Ishikawa (cell line): ENCODE results near the gene HIVEP1.

Source experiments
- CEBPB ChIP-seq: IDR thresholded peaks from 2 replicates; pipeline ENCODE4 v1.6.1; 2012
- CREB1 ChIP-seq: IDR thresholded peaks from 2 replicates; pipeline ENCODE4 v1.6.1; 2012; ENCODE audit warnings: low read depth
- EGR1 ChIP-seq: IDR thresholded peaks from 2 replicates; pipeline ENCODE4 v1.6.1; 2012
- EP300 ChIP-seq: IDR thresholded peaks from 2 replicates; pipeline ENCODE4 v1.6.1; 2012; ENCODE audit warnings: borderline replicate concordance
- FOXM1 ChIP-seq: IDR thresholded peaks from 2 replicates; pipeline ENCODE4 v1.6.1; 2012; ENCODE audit warnings: low read depth, borderline replicate concordance
- NFIC ChIP-seq: IDR thresholded peaks from 2 replicates; pipeline ENCODE4 v1.6.1; 2012
- RAD21 ChIP-seq: IDR thresholded peaks from 2 replicates; pipeline ENCODE4 v1.6.1; 2012; ENCODE audit warnings: low read depth
- TAF1 ChIP-seq: IDR thresholded peaks from 2 replicates; pipeline ENCODE4 v1.6.1; 2012; ENCODE audit warnings: low read depth, mild to moderate bottlenecking
- TCF12 ChIP-seq: IDR thresholded peaks from 2 replicates; pipeline ENCODE4 v1.6.1; 2012; ENCODE audit warnings: low read depth
- TEAD4 ChIP-seq: IDR thresholded peaks from 2 replicates; pipeline ENCODE4 v1.6.1; 2012
- YY1 ChIP-seq: IDR thresholded peaks from 2 replicates; pipeline ENCODE4 v1.6.1; 2012; ENCODE audit warnings: low read depth
- ZBTB7A ChIP-seq: IDR thresholded peaks from 2 replicates; pipeline ENCODE4 v1.6.1; 2012; ENCODE audit warnings: low read depth
- TF ChIP-seq, protein P1 (sequence below): IDR thresholded peaks from 2 replicates; pipeline ENCODE4 v1.6.1; 2012; ENCODE audit warnings: low read depth, mild to moderate bottlenecking
- TF ChIP-seq, protein P2 (sequence below): IDR thresholded peaks from 2 replicates; pipeline ENCODE4 v1.6.1; 2012
- TF ChIP-seq, protein P3 (sequence below): IDR thresholded peaks from 2 replicates; pipeline ENCODE4 v1.6.1; 2012

Gene HIVEP1

DNA sequence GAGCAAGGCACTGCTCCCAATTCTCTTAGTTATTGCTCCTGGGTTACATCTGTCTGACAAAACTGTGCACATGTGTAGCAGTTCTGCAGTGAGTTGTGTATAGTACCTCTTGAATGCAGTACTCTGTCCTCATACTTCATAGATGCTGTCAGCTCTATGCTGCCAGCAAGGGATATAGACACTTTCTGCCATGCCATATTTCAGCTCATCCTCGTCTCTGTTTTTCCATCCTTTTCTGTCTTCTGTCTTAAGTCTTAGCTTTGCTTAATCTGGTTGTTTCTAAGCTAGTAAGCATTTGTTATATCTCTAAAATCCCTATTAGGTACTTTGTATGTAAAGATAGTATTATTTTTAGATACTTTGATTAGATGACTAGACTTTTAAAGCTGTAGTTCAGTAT lies 76.4 kb downstream of the HIVEP1 start:
- TF ChIP-seq, protein P1, sequence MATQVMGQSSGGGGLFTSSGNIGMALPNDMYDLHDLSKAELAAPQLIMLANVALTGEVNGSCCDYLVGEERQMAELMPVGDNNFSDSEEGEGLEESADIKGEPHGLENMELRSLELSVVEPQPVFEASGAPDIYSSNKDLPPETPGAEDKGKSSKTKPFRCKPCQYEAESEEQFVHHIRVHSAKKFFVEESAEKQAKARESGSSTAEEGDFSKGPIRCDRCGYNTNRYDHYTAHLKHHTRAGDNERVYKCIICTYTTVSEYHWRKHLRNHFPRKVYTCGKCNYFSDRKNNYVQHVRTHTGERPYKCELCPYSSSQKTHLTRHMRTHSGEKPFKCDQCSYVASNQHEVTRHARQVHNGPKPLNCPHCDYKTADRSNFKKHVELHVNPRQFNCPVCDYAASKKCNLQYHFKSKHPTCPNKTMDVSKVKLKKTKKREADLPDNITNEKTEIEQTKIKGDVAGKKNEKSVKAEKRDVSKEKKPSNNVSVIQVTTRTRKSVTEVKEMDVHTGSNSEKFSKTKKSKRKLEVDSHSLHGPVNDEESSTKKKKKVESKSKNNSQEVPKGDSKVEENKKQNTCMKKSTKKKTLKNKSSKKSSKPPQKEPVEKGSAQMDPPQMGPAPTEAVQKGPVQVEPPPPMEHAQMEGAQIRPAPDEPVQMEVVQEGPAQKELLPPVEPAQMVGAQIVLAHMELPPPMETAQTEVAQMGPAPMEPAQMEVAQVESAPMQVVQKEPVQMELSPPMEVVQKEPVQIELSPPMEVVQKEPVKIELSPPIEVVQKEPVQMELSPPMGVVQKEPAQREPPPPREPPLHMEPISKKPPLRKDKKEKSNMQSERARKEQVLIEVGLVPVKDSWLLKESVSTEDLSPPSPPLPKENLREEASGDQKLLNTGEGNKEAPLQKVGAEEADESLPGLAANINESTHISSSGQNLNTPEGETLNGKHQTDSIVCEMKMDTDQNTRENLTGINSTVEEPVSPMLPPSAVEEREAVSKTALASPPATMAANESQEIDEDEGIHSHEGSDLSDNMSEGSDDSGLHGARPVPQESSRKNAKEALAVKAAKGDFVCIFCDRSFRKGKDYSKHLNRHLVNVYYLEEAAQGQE = no peak
- no peak for TF ChIP-seq TEAD4
- no peak for TF ChIP-seq EGR1
- TF ChIP-seq, protein P2, sequence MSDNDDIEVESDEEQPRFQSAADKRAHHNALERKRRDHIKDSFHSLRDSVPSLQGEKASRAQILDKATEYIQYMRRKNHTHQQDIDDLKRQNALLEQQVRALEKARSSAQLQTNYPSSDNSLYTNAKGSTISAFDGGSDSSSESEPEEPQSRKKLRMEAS = no peak
- TF ChIP-seq EP300 = no peak
- no peak for TF ChIP-seq RAD21
- no peak for TF ChIP-seq CEBPB
- TF ChIP-seq, protein P3, sequence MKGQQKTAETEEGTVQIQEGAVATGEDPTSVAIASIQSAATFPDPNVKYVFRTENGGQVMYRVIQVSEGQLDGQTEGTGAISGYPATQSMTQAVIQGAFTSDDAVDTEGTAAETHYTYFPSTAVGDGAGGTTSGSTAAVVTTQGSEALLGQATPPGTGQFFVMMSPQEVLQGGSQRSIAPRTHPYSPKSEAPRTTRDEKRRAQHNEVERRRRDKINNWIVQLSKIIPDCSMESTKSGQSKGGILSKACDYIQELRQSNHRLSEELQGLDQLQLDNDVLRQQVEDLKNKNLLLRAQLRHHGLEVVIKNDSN = no peak
- no peak for TF ChIP-seq CREB1

DNA sequence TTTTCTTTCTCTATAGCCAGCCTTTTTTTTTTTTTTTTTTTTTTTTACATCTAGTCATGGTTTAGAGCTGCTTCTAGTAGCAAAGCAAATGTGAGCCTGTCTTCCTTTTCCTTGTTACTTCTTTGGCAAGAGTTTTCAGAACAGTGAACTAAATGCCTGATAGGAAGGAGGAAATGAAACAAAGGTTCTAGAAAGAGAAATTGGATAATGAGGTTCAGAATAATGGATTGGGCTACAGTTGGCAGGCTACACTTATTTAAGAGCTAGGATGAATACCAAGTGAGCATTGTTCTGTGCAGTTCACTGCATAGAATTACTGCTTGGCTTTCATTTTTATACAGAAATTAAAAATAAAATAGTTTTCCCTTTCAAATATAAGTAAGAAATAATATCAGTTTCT lies 78.6 kb downstream of the HIVEP1 start:
- TF ChIP-seq RAD21 = no peak
- TF ChIP-seq TEAD4 = no peak
- TF ChIP-seq, protein P2 = no peak
- no peak for TF ChIP-seq EGR1

DNA sequence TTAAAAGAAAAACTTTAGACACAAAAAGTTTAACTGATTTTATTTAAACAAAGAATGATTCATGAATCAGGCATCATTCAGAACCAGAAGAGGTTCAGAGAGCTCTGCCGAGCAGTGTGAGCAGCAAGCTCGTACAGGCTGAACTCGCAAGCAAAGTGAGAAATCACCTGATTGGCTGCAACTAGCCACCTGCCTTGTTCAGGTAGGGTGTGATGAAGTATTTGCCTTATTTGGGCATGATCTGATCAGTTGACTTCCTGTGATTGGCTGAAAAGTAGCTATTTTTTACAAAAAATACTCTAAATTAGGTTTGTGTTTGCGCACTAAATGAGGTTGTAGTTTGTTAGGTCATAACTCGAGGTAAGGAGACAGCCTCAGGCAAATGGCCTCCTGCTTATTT lies 80.7 kb downstream of the HIVEP1 start:
- TF ChIP-seq ZBTB7A (no peak), TAF1 (no peak), FOXM1 (no peak), YY1 (no peak), RAD21 (no peak), EP300 (no peak), CEBPB (no peak), EGR1 (no peak)
- TF ChIP-seq, protein P1 = no peak
- TF ChIP-seq, protein P2 = no peak

DNA sequence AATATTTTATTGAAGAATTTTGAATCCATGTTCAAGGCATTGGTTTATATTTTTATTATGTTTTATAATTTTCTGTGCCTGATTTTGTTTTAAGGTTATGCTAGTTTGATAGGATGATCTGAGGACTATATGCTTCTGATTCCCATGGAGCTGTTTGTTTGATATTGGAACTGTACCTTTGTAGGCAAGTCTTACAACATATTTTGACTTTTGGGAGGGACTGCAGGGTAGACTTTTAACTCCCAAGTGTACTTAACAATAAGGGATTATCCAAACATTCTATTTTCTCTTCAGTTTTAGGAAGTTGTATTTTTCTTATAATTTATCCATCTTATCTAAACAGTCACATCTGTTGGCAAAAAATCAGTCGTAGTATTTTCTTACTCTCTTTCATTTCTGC lies 82.6 kb downstream of the HIVEP1 start:
- no peak for TF ChIP-seq CEBPB
- TF ChIP-seq TAF1 = no peak
- no peak for TF ChIP-seq TCF12
- TF ChIP-seq, protein P2 = no peak
- no peak for TF ChIP-seq TEAD4
- TF ChIP-seq NFIC = no peak
- no peak for TF ChIP-seq RAD21
- no peak for TF ChIP-seq ZBTB7A
- TF ChIP-seq CREB1 = no peak
- no peak for TF ChIP-seq FOXM1

DNA sequence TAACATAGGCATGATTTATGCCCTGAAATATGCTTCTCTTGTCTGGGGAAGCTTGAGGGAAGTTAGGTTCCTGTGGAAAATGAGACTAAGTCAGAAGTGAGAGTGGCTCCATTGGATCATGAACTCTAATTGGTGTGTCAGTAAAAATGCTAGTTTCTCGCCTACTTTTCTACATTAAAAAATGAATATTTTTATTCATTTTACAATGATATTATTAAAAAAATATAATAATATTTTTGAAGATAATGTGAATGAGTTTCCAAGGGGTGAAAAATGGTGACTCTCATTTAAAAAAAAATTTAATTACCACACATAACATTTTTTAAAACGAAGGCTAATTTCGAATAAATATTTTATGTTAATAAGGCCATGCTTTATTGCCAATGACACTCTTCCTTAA lies 84.2 kb downstream of the HIVEP1 start:
- TF ChIP-seq TCF12 (no peak), YY1 (no peak), EGR1 (no peak), RAD21 (no peak)
- TF ChIP-seq, protein P3 = no peak
- TF ChIP-seq, protein P1 = no peak
- TF ChIP-seq, protein P2 = no peak
